Hepatocyte (in vitro differentiated cells): ENCODE results near the gene ETDB. TPM values are rescaled to one million over a fixed set of nuclear protein-coding genes. Genes with fewer than 3 reads are reported as not detected.

Experiments
- DNase-seq: peaks from one replicate; pipeline ENCODE4 v3.0.0-alpha.2; 2016; ENCODE audit warnings: low spot score
- H2AFZ ChIP-seq: fragments of 200-600 bp; sonication (generic); 2 replicates; pipeline ENCODE4 v1.6.0; 2016; ENCODE audit warnings: antibody characterized with exemption, mild to moderate bottlenecking
- H3K27ac ChIP-seq: fragments of 200-600 bp; sonication (generic); 2 replicates; pipeline ENCODE4 v1.5.1; 2016; ENCODE audit warnings: mild to moderate bottlenecking
- H3K27me3 ChIP-seq: fragments of 200-600 bp; sonication (generic); 2 replicates; pipeline ENCODE4 v1.6.1; 2016
- H3K36me3 ChIP-seq: fragments of 200-600 bp; sonication (generic); replicated peaks from 2 replicates; pipeline ENCODE4 v1.5.1; 2016; ENCODE audit warnings: low read depth; ENCODE audit not compliant: insufficient read depth
- H3K4me1 ChIP-seq: fragments of 200-600 bp; sonication (generic); 2 replicates; pipeline ENCODE4 v1.5.1; 2016; ENCODE audit warnings: mild to moderate bottlenecking, moderate library complexity; ENCODE audit not compliant: insufficient read depth
- H3K4me2 ChIP-seq: fragments of 200-600 bp; sonication (generic); 2 replicates; pipeline ENCODE4 v1.6.0; 2016
- H3K4me3 ChIP-seq: fragments of 200-600 bp; sonication (generic); 2 replicates; pipeline ENCODE4 v1.5.1; 2016; ENCODE audit warnings: mild to moderate bottlenecking
- H3K79me2 ChIP-seq: fragments of 200-600 bp; sonication (generic); 2 replicates; pipeline ENCODE4 v1.6.0; 2017; ENCODE audit warnings: mild to moderate bottlenecking
- H3K9me2 ChIP-seq: fragments of 200-600 bp; sonication (generic); replicated peaks from 2 replicates; pipeline ENCODE4 v1.6.0; 2017; ENCODE audit warnings: mild to moderate bottlenecking; ENCODE audit not compliant: insufficient read depth
- H3K9me3 ChIP-seq: fragments of 200-600 bp; sonication (generic); 2 replicates; pipeline ENCODE4 v1.5.1; 2016; ENCODE audit warnings: low read depth, mild to moderate bottlenecking
- H4K20me1 ChIP-seq: fragments of 200-600 bp; sonication (generic); 2 replicates; pipeline ENCODE4 v1.6.0; 2016; ENCODE audit warnings: mild to moderate bottlenecking; ENCODE audit not compliant: insufficient read depth, poor library complexity, severe bottlenecking
- CTCF ChIP-seq: fragments of 200-600 bp; sonication (generic); IDR thresholded peaks from 2 replicates; pipeline ENCODE4 v1.5.1; 2016; ENCODE audit warnings: antibody characterized with exemption, mild to moderate bottlenecking; ENCODE audit not compliant: poor library complexity
- EZH2 ChIP-seq: fragments of 200-600 bp; sonication (generic); IDR thresholded peaks from 2 replicates; pipeline ENCODE4 v1.6.1; 2016; ENCODE audit warnings: antibody characterized with exemption, mild to moderate bottlenecking, borderline replicate concordance
- EZH2phosphoT487 ChIP-seq: fragments of 200-600 bp; sonication (generic); IDR thresholded peaks from one replicate; pipeline ENCODE4 v1.6.1; 2018; ENCODE audit warnings: antibody characterized with exemption, mild to moderate bottlenecking, low read depth, moderate library complexity; ENCODE audit not compliant: unreplicated experiment, severe bottlenecking
- WGBS: methylation state at CpG from one replicate; pipeline ENCODE4 v1.1.6; 2016; ENCODE audit warnings: low lambda C conversion rate; ENCODE audit errors: missing lambda C conversion rate; 5-methylcytosine and 5-hydroxymethylcytosine counted together
- polyA plus RNA-seq: library from polyadenylated mRNA; unstranded; fragments of >200 nt; fragmentation: Nextera tagmentation; extraction: Ambion mirVana; gene quantifications from 2 replicates; pipeline ENCODE4 v1.2.1, GENCODE V29; 2016
- total RNA-seq: library from RNA; depleted of rRNA; stranded (reverse); fragments of >200 nt; gene quantifications from 2 replicates; pipeline ENCODE4 v1.2.3, GENCODE V29; 2014

ETDB gene
- total and polyA plus RNA-seq, 2 experiments from 2014 or later = not detected

- no peak overlapping the region for H3K4me2 ChIP-seq
- DNase-seq = no peak
- no peak overlapping the region for H3K27ac ChIP-seq
- H3K4me1 ChIP-seq = no peaks in the 10 kb centered on the region
- H4K20me1 ChIP-seq = no peaks in the 10 kb centered on the region
- H3K4me3 ChIP-seq = no peak overlapping the region
- H3K9me3 ChIP-seq = no peaks in the 10 kb centered on the region
- no peaks in the 10 kb centered on the region for H3K36me3 ChIP-seq
- no peaks in the 10 kb centered on the region for H3K79me2 ChIP-seq
- no peak overlapping the region for H2AFZ ChIP-seq
- no peaks in the 10 kb centered on the region for H3K9me2 ChIP-seq
- 77% methylated on average over 3 of the region's 3 CpGs for WGBS
- TF ChIP-seq CTCF (no peak), EZH2 (no peak), EZH2phosphoT487 (no peak)
- H3K27me3 ChIP-seq = no peaks in the 10 kb centered on the region
These were observed 31.2 kb downstream of the ETDB start for GRCh38 chrX:135089126-135089525.

- Histone ChIP-seq H3K4me1 (no peaks in the 10 kb centered on the region), H3K79me2 (no peaks in the 10 kb centered on the region), H3K4me2 (no peak overlapping the region), H3K4me3 (no peak overlapping the region), H3K9me3 (no peaks in the 10 kb centered on the region), H3K27ac (no peak overlapping the region), H3K36me3 (no peaks in the 10 kb centered on the region), H3K9me2 (no peaks in the 10 kb centered on the region), H3K27me3 (no peaks in the 10 kb centered on the region), H4K20me1 (no peaks in the 10 kb centered on the region), H2AFZ (no peak overlapping the region)
- 77% methylated on average over 3 of the region's 3 CpGs for WGBS
- no peak for DNase-seq
- TF ChIP-seq CTCF (no peak), EZH2 (no peak), EZH2phosphoT487 (no peak)
These were observed 32.5 kb downstream of the ETDB start for GRCh38 chrX:135087867-135088266.

GRCh38 chrX:135086197-135086854, 34.0 kb downstream of the ETDB start:
- 40% methylated on average over 4 of the region's 4 CpGs for WGBS
- H3K4me2 ChIP-seq = no peak overlapping the region
- H2AFZ ChIP-seq = no peak overlapping the region

More at GRCh38 chrX:135086197-135086854, 34.0 kb downstream of the ETDB start:
- no peaks in the 10 kb centered on the region for H3K36me3 ChIP-seq
- no peaks in the 10 kb centered on the region for H4K20me1 ChIP-seq
- peak; percentile 80 for DNase-seq
- H3K79me2 ChIP-seq = no peaks in the 10 kb centered on the region
- no peak overlapping the region for H3K4me3 ChIP-seq
- H3K9me3 ChIP-seq = no peaks in the 10 kb centered on the region
- peak overlapping the region; percentile 62 for H3K27ac ChIP-seq
- no peaks in the 10 kb centered on the region for H3K9me2 ChIP-seq
- H3K27me3 ChIP-seq = no peaks in the 10 kb centered on the region
- no peaks in the 10 kb centered on the region for H3K4me1 ChIP-seq
- TF ChIP-seq EZH2phosphoT487 (no peak), CTCF (peak; percentile 61), EZH2 (no peak)
